ENCODE measurements around the gene STRADA. TPM values are rescaled to one million over a fixed set of nuclear protein-coding genes. Genes with fewer than 3 reads are reported as not detected.

STRADA gene
- total RNA-seq, result 11.3 and 18.2 TPM in 2 replicates

DNA sequence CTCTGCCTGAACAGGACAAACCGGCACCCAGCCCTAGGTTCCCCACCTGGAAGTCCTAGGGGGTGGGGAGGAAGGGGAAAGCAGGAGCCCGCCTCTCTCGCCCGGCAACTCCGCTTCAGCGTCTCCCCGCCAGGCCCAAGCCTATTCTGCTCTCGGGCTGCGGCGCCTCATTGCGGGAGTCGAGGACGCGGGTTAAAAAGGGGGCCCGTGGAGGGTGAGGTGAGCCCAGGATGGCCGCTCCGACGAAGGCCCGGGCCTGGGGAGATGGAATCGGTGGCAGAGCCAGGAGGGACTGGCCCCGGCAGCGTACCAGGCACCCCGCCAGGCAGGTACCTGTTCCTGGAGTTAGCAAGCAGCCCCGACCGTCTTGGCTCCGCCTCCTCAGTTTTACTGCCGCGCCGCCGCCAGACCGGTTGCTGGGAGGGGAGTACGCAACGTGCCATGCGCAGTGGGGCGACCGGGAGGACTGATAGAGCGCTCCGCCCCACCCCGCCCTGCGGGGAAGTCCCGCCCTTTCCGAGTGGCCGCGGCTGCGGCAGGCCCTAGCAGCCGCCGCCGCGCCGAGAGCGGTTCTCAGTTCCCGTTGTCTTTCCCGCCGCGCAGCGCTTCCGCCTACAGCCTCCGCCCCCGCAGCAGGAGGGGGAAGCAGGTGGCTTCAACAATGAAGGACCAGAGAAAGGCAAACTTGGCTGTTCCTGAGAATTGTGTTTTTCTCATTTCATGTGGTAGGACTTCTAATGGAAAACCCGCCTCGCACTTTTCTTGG lies at the start of gene STRADA:
TSS of gene STRADA (minus strand) at position 392 of the 766 bp plus-strand sequence. CDS start 13,430 bp downstream, outside the sequence.

GRCh38 chr17:63774141-63774968 lies 32.8 kb upstream of the STRADA start, which contains the start of gene DDX42:
Gene DDX42, plus strand, starts transcription at chr17:63774170. Its CDS starts 12,880 bp downstream, at chr17:63787050.

GRCh38 chr17:63773272-63774140 lies 31.9 kb upstream of the STRADA start, which contains the start of gene CCDC47:
Gene CCDC47, minus strand, starts transcription at chr17:63773597. Its CDS starts 7,422 bp downstream, at chr17:63766175.

GRCh38 chr17:63699638-63700527 lies 41.7 kb downstream of the STRADA start, which contains the start of gene LIMD2:
Gene LIMD2, minus strand, starts transcription at chr17:63700125. Its CDS starts 827 bp downstream, at chr17:63699298.

Other genes with a start within 250 kb of the STRADA start
- not detected in 2 replicates for gene KCNH6, start 218.4 kb downstream of the STRADA start, total RNA-seq
- 11.3 and 34.3 TPM in 2 replicates for gene DCAF7, start 191.3 kb downstream of the STRADA start, total RNA-seq
- gene TACO1, start 140.9 kb downstream of the STRADA start, total RNA-seq, result 14.6 and 16.4 TPM in 2 replicates
- gene MAP3K3, start 119.4 kb downstream of the STRADA start, total RNA-seq, result 9.9 and 16.1 TPM in 2 replicates
- gene LIMD2, start 41.7 kb downstream of the STRADA start, total RNA-seq, result 0.34 and 4.1 TPM in 2 replicates
- 142 and 214 TPM in 2 replicates for gene CCDC47, start 31.8 kb upstream of the STRADA start, total RNA-seq
- gene DDX42, start 32.4 kb upstream of the STRADA start, total RNA-seq, result 70.4 and 116 TPM in 2 replicates
- gene PSMC5, start 85.6 kb upstream of the STRADA start, total RNA-seq, result 54.7 and 64.1 TPM in 2 replicates
- gene FTSJ3, start 85.9 kb upstream of the STRADA start, total RNA-seq, result 46.3 and 111 TPM in 2 replicates
- gene SMARCD2, start 100.9 kb upstream of the STRADA start, total RNA-seq, result 76.6 and 105 TPM in 2 replicates
- gene CSH2, start 131.9 kb upstream of the STRADA start, total RNA-seq, result not detected in 2 replicates
- not detected in 2 replicates for gene GH2, start 140.1 kb upstream of the STRADA start, total RNA-seq
- not detected in 2 replicates for gene CSH1, start 154.8 kb upstream of the STRADA start, total RNA-seq
- not detected in 2 replicates for gene CSHL1, start 169.5 kb upstream of the STRADA start, total RNA-seq
- not detected in 2 replicates for gene GH1, start 177.0 kb upstream of the STRADA start, total RNA-seq
- gene CD79B, start 190.5 kb upstream of the STRADA start, total RNA-seq, result not detected in 2 replicates
- 0.07 and 0.68 TPM in 2 replicates for gene SCN4A, start 231.1 kb upstream of the STRADA start, total RNA-seq

Measured in nasal cavity respiratory epithelium epithelial cell of viscerocranial mucosa (primary cell).